ENCODE data around the gene SYT17.

- no peak for TF ChIP-seq CTCF (IDR thresholded peaks at IDR 0.05)
- no peak for TF ChIP-seq ZFX (IDR thresholded peaks at IDR 0.05; ENCODE audit: borderline replicate concordance)
Observed at GRCh38 chr16:19153876-19154275, 14.2 kb upstream of the SYT17 start.
